Measurements from ENCODE around the gene POLR3A. TPM values are rescaled to one million over a fixed set of nuclear protein-coding genes. Genes with fewer than 3 reads are reported as not detected.

POLR3A gene
- total RNA-seq, 1 donor from 2014 or later = 41.0 TPM

DNA sequence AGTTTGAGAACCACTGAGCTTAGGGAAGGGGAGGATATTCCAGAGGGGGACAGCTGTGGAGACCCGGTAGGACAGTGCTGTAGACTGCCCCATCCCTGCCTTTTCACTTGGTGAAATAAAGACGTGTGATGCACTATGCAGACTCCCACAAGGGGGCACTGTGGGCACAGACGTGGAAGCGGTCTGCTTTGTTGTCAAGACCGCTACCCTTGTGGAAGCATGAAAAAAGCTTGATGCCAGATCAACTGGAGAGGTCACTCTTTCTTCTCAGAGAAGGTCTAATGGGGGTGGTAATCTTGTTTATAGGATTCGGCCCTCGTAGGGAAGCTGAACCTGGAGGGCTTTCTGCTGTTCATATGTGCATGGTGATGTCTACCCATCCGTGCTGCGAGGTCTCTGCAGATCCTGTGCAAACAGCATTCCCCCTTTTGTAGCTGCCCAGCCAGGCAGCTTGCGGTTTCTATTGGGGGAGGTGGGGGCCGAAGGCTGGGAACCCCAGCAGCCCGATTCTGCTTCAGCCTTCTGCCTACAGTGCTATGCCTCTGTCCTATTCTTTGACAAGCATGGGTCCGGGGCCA, 18.1 kb upstream of the POLR3A start:
- Mint-ChIP-seq H3K4me1 (ENCODE audit: low read depth, unreplicated experiment) (peaks cover 11% of the 10 kb centered on the region), H3K9me3 (ENCODE audit: unreplicated experiment) (peaks cover 2% of the 10 kb centered on the region), H3K4me3 (ENCODE audit: unreplicated experiment) (no peak overlapping the region), H3K36me3 (ENCODE audit: unreplicated experiment) (no peaks in the 10 kb centered on the region), H3K27ac (ENCODE audit: unreplicated experiment) (peak overlapping the region; percentile 5), H3K27me3 (ENCODE audit: unreplicated experiment) (peaks cover 4% of the 10 kb centered on the region)
- peak; percentile 97 for DNase-seq
- TF ChIP-seq, protein P1, sequence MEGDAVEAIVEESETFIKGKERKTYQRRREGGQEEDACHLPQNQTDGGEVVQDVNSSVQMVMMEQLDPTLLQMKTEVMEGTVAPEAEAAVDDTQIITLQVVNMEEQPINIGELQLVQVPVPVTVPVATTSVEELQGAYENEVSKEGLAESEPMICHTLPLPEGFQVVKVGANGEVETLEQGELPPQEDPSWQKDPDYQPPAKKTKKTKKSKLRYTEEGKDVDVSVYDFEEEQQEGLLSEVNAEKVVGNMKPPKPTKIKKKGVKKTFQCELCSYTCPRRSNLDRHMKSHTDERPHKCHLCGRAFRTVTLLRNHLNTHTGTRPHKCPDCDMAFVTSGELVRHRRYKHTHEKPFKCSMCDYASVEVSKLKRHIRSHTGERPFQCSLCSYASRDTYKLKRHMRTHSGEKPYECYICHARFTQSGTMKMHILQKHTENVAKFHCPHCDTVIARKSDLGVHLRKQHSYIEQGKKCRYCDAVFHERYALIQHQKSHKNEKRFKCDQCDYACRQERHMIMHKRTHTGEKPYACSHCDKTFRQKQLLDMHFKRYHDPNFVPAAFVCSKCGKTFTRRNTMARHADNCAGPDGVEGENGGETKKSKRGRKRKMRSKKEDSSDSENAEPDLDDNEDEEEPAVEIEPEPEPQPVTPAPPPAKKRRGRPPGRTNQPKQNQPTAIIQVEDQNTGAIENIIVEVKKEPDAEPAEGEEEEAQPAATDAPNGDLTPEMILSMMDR (IDR thresholded peaks at IDR 0.05; ENCODE audit: partially characterized antibody, unreplicated experiment) = peak; percentile 92

DNA sequence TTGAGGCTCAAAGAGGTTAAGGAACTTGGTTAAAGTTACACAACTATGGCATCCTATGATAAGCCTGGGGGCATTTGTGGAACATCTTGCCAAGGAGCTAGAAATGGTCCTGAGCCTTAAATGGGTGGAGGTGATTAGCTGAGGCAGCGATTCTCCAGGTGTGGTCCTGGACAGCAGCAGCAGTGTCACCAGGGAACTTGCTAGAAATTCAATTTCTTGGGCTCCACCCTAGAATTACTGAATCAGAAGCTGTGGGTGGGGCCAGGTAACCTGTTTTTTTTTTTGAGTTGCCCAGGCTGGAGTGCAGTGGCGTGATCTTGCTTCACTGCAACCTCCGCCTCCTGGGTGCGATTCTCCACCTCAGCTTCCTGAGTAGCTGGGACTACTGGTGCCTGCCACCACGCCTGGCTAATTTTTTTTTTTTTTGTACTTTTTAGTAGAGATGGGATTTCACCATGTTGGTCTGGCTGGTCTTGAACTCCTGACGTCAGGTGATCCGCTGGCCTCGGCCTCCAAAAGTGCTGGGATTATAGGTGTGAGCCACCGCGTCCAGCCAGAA, 17.5 kb upstream of the POLR3A start:
- H3K4me1 Mint-ChIP-seq (ENCODE audit: low read depth, unreplicated experiment) = peaks cover 11% of the 10 kb centered on the region
- TF ChIP-seq, protein P1 (IDR thresholded peaks at IDR 0.05; ENCODE audit: partially characterized antibody, unreplicated experiment) = no peak
- H3K9me3 Mint-ChIP-seq (ENCODE audit: unreplicated experiment) = peaks cover 2% of the 10 kb centered on the region
- no peak for DNase-seq
- peaks cover 3% of the 10 kb centered on the region for H3K27me3 Mint-ChIP-seq (ENCODE audit: unreplicated experiment)
- H3K36me3 Mint-ChIP-seq (ENCODE audit: unreplicated experiment) = no peaks in the 10 kb centered on the region
- H3K4me3 Mint-ChIP-seq (ENCODE audit: unreplicated experiment) = no peak overlapping the region
- H3K27ac Mint-ChIP-seq (ENCODE audit: unreplicated experiment) = no peak overlapping the region

DNA sequence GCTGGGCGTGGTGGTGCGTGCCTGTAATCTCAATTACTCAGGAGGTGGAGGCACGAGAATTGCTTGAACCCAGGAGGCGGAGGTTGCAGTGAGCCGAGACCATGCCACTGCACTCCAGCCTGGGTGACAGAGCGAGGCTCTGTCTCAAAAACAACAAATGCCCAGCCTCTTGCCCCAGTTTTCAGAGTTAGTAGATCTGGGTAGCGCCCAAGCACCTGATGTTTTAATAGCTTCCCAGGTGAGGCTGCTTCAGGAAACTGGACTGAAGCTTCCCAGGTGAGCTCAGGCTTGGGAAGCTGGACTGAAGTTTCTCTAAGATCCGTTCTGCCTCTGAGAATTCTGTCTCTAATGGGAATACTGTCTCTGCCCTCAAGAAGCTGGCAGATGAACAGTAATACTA, 16.5 kb upstream of the POLR3A start:
- H3K27me3 Mint-ChIP-seq (ENCODE audit: unreplicated experiment) = peaks cover 3% of the 10 kb centered on the region
- peaks cover 2% of the 10 kb centered on the region for H3K9me3 Mint-ChIP-seq (ENCODE audit: unreplicated experiment)
- no peak overlapping the region for H3K27ac Mint-ChIP-seq (ENCODE audit: unreplicated experiment)
- H3K36me3 Mint-ChIP-seq (ENCODE audit: unreplicated experiment) = no peaks in the 10 kb centered on the region
- DNase-seq = no peak
- no peak overlapping the region for H3K4me3 Mint-ChIP-seq (ENCODE audit: unreplicated experiment)
- H3K4me1 Mint-ChIP-seq (ENCODE audit: low read depth, unreplicated experiment) = peaks cover 11% of the 10 kb centered on the region
- TF ChIP-seq, protein P1 (IDR thresholded peaks at IDR 0.05; ENCODE audit: partially characterized antibody, unreplicated experiment) = no peak

DNA sequence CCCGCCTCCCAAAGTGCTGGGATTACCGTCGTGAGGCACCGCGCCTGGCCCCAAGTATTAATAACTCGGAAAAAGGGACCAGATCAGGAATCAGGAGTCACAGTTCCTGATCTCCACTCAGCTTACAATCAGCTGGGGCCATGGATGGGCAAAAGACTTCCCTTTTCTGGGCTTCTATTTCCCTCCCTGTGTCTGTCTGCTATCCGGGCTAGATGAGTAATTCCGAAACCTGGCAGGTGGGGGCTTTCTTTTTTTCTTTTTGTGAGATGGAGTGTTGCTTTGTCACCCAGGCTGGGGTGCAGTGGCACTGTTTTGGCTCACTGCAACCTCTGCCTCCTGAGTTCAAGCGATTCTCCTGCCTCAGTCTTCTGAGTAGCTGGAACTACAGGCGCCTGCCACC, 15.9 kb upstream of the POLR3A start:
- no peak overlapping the region for H3K27ac Mint-ChIP-seq (ENCODE audit: unreplicated experiment)
- no peak for DNase-seq
- H3K9me3 Mint-ChIP-seq (ENCODE audit: unreplicated experiment) = peaks cover 2% of the 10 kb centered on the region
- no peaks in the 10 kb centered on the region for H3K36me3 Mint-ChIP-seq (ENCODE audit: unreplicated experiment)
- H3K4me3 Mint-ChIP-seq (ENCODE audit: unreplicated experiment) = no peak overlapping the region
- H3K27me3 Mint-ChIP-seq (ENCODE audit: unreplicated experiment) = peaks cover 3% of the 10 kb centered on the region
- H3K4me1 Mint-ChIP-seq (ENCODE audit: low read depth, unreplicated experiment) = peaks cover 11% of the 10 kb centered on the region
- TF ChIP-seq, protein P1 (IDR thresholded peaks at IDR 0.05; ENCODE audit: partially characterized antibody, unreplicated experiment) = no peak

DNA sequence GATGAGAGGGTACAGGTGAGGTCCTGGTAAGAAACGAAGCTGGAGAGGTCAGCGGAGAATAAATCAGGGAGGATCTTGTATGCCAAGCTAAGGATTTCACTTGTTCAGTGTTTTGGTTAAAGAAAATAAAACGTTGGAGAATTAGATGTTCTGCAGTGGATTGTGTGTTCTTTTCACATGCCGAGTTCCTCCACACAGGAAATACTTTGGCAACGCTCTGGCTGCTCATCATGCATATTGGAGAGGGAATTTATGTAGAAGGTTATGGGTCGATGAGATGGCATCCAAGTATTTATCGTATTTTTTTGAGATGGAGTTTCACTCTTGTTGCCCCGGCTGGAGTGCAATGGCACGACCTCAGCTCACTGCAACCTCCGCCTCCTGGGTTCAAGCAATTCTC, 15.4 kb upstream of the POLR3A start:
- peaks cover 8% of the 10 kb centered on the region for H3K4me1 Mint-ChIP-seq (ENCODE audit: low read depth, unreplicated experiment)
- TF ChIP-seq, protein P1 (IDR thresholded peaks at IDR 0.05; ENCODE audit: partially characterized antibody, unreplicated experiment) = no peak
- no peaks in the 10 kb centered on the region for H3K36me3 Mint-ChIP-seq (ENCODE audit: unreplicated experiment)
- no peak overlapping the region for H3K27ac Mint-ChIP-seq (ENCODE audit: unreplicated experiment)
- H3K27me3 Mint-ChIP-seq (ENCODE audit: unreplicated experiment) = peaks cover 3% of the 10 kb centered on the region
- DNase-seq = no peak
- peaks cover 2% of the 10 kb centered on the region for H3K9me3 Mint-ChIP-seq (ENCODE audit: unreplicated experiment)
- H3K4me3 Mint-ChIP-seq (ENCODE audit: unreplicated experiment) = no peak overlapping the region

Data from glutamatergic neuron (in vitro differentiated cells).